GM23338 (cell line): ENCODE measurements around the gene FTCDNL1. TPM values are rescaled to one million over a fixed set of nuclear protein-coding genes. Genes with fewer than 3 reads are reported as not detected.
A peak's percentile ranks its signal among the peaks of the same experiment; 100 is the strongest.

Experiments used
- ATAC-seq: fragments of 200-7000 bp; cut with Tn5 transposase; 3 replicates; pipeline ENCODE4 v1.9.1; 2020
- DNase-seq: peaks from one replicate; pipeline ENCODE4 v3.0.0-alpha.2; 2015; ENCODE audit warnings: low spot score
- H2AFZ ChIP-seq: fragments of 200-600 bp; sonication (generic); 2 replicates; pipeline ENCODE4 v1.8.0; 2016; ENCODE audit warnings: antibody characterized with exemption, mild to moderate bottlenecking, moderate library complexity
- H3F3A ChIP-seq: fragments of 200-600 bp; sonication (generic); replicated peaks from 2 replicates; pipeline ENCODE4 v1.8.0; 2017; ENCODE audit warnings: antibody characterized with exemption, mixed run types, low read depth
- H3K27ac ChIP-seq: fragments of 200-600 bp; sonication (generic); 2 replicates; pipeline ENCODE4 v1.6.1; 2016; ENCODE audit warnings: low read depth
- H3K27me3 ChIP-seq: fragments of 200-600 bp; sonication (generic); 2 replicates; pipeline ENCODE4 v1.8.0; 2016; ENCODE audit warnings: mild to moderate bottlenecking, mixed run types, moderate library complexity; ENCODE audit not compliant: insufficient read depth
- H3K36me3 ChIP-seq: fragments of 200-600 bp; sonication (generic); 2 replicates; pipeline ENCODE4 v1.8.0; 2016; ENCODE audit warnings: mild to moderate bottlenecking; ENCODE audit not compliant: insufficient read depth
- H3K4me1 ChIP-seq: fragments of 200-600 bp; sonication (generic); 2 replicates; pipeline ENCODE4 v1.8.0; 2016; ENCODE audit warnings: mild to moderate bottlenecking, moderate library complexity; ENCODE audit not compliant: insufficient read depth
- H3K4me2 ChIP-seq: fragments of 200-600 bp; sonication (generic); 2 replicates; pipeline ENCODE4 v1.7.1; 2017; ENCODE audit warnings: mixed run types
- H3K4me3 ChIP-seq: fragments of 200-600 bp; sonication (generic); 2 replicates; pipeline ENCODE4 v1.6.1; 2016; ENCODE audit warnings: mixed run types
- H3K79me2 ChIP-seq: fragments of 200-600 bp; sonication (generic); replicated peaks from 2 replicates; pipeline ENCODE4 v1.8.0; 2017; ENCODE audit warnings: mild to moderate bottlenecking; ENCODE audit not compliant: insufficient read depth
- H3K9me2 ChIP-seq: fragments of 200-600 bp; sonication (generic); 2 replicates; pipeline ENCODE4 v1.8.0; 2017; ENCODE audit not compliant: insufficient read depth
- H4K20me1 ChIP-seq: fragments of 200-600 bp; sonication (generic); replicated peaks from 2 replicates; pipeline ENCODE4 v1.8.0; 2017; ENCODE audit warnings: mild to moderate bottlenecking; ENCODE audit not compliant: insufficient read depth
- H3K27ac Mint-ChIP-seq: 2 replicates; pipeline ENCODE4 v1.8.0; 2020; ENCODE audit warnings: inconsistent platforms, mild to moderate bottlenecking, moderate library complexity, mixed read lengths
- H3K27me3 Mint-ChIP-seq: 3 replicates; pipeline ENCODE4 v1.8.0; 2022; ENCODE audit warnings: low read depth, mild to moderate bottlenecking, moderate library complexity, mixed read lengths, inconsistent platforms; ENCODE audit not compliant: insufficient read depth, poor library complexity
- H3K36me3 Mint-ChIP-seq: 3 replicates; pipeline ENCODE4 v1.8.0; 2021; ENCODE audit warnings: low read depth, mild to moderate bottlenecking, inconsistent platforms, moderate library complexity, mixed read lengths
- H3K4me1 Mint-ChIP-seq: 3 replicates; pipeline ENCODE4 v1.8.0; 2020; ENCODE audit warnings: mild to moderate bottlenecking, inconsistent platforms, mixed read lengths
- H3K4me3 Mint-ChIP-seq: 3 replicates; pipeline ENCODE4 v1.8.0; 2021; ENCODE audit warnings: moderate library complexity, mild to moderate bottlenecking, inconsistent platforms, mixed read lengths
- H3K9me3 Mint-ChIP-seq: 3 replicates; pipeline ENCODE4 v1.8.0; 2020; ENCODE audit warnings: moderate library complexity, mild to moderate bottlenecking, inconsistent platforms, mixed read lengths
- CREB1 ChIP-seq: fragments of 250-450 bp; sonication (Bioruptor Pico); IDR thresholded peaks from 2 replicates; pipeline ENCODE4 v1.5.0; 2020; ENCODE audit warnings: low read depth, mild to moderate bottlenecking, moderate library complexity
- NANOG ChIP-seq: IDR thresholded peaks from 2 replicates; pipeline ENCODE4 v1.6.1; 2016; ENCODE audit warnings: antibody characterized with exemption, borderline replicate concordance
- POLR2AphosphoS5 ChIP-seq: IDR thresholded peaks from 2 replicates; pipeline ENCODE4 v1.6.1; 2016; ENCODE audit warnings: antibody characterized with exemption, low read depth
- ZNF114 ChIP-seq: fragments of 250-450 bp; sonication (Bioruptor Pico); IDR thresholded peaks from 2 replicates; pipeline ENCODE4 v1.5.0; 2020; ENCODE audit warnings: mild to moderate bottlenecking, moderate library complexity
- ZNF331 ChIP-seq: fragments of 250-450 bp; sonication (Bioruptor Pico); IDR thresholded peaks from 2 replicates; pipeline ENCODE4 v1.5.0; 2020; ENCODE audit warnings: low read depth, mild to moderate bottlenecking, moderate library complexity
- long read RNA-seq: library from polyadenylated mRNA; unstranded; transcript quantifications from one replicate; pipeline ENCODE4 v2.0.0, GENCODE V29; 2020; ENCODE audit not compliant: unreplicated experiment
- polyA plus RNA-seq: library from polyadenylated mRNA; unstranded; fragments of >200 nt; fragmentation: Nextera tagmentation; extraction: Ambion mirVana; gene quantifications from 2 replicates; pipeline ENCODE4 v1.2.1, GENCODE V29; 2016
- total RNA-seq: library from RNA; depleted of rRNA; stranded (reverse); fragments of >200 nt; shearing (Covaris generic); gene quantifications from 2 replicates; pipeline ENCODE4 v1.2.3, GENCODE V29; 2014; rRNA removed
- TF ChIP-seq, protein P1 (sequence below), 2 experiments: fragments of 200-600 bp in 1 of 2; sonication (generic) in 1 of 2; conservative IDR thresholded peaks; 2 replicates each; pipeline versions ENCODE4 v1.5.1 to v1.6.1; 2016 to 2017; ENCODE audit warnings: antibody characterized with exemption in 2 of 2, low read depth in 2 of 2, mild to moderate bottlenecking in 2 of 2, moderate library complexity in 1 of 2
- TF ChIP-seq, protein P2 (sequence below): IDR thresholded peaks from one replicate; pipeline ENCODE4 v1.6.1; 2018; ENCODE audit warnings: antibody characterized with exemption; ENCODE audit not compliant: unreplicated experiment
- TF ChIP-seq, protein P3 (sequence below): fragments of 250-450 bp; sonication (Bioruptor Pico); IDR thresholded peaks from 2 replicates; pipeline ENCODE4 v1.5.0; 2020; ENCODE audit warnings: mild to moderate bottlenecking, moderate library complexity

Gene FTCDNL1
- total RNA-seq (1.7 and 3.3 TPM in 2 replicates), polyA plus RNA-seq (2.0 and 2.3 TPM in 2 replicates)
- long read RNA-seq, partial matches to known transcripts: 0 of 1 reads
- long read RNA-seq, other reads (novel, unspliced or antisense): 1 of 1 reads

- H3K4me3 Mint-ChIP-seq: peak within 1 kb of the TSS; percentile 90
- Histone ChIP-seq H3K4me2 (peak within 1 kb of the TSS; percentile 83), H3K9me2 (no peaks in the 10 kb centered on the region), H3K4me3 (peak within 1 kb of the TSS; percentile 66), H3K36me3 (no peaks in the 10 kb centered on the region), H3K4me1 (peaks cover 59% of the 10 kb centered on the region), H3K27ac (no peak within 1 kb of the TSS), H3K27me3 (peaks cover 8% of the 10 kb centered on the region; the same call in 1 of the 2 replicates), H4K20me1 (no peaks in the 10 kb centered on the region), H2AFZ (peak within 1 kb of the TSS; percentile 96; the same call in 1 of the 2 replicates), H3K79me2 (no peaks in the 10 kb centered on the region), H3F3A (no peaks in the 10 kb centered on the region)
- H3K36me3 Mint-ChIP-seq: no peaks in the 10 kb centered on the region
- H3K9me3 Mint-ChIP-seq: no peaks in the 10 kb centered on the region
- DNase-seq (peak; percentile 70), ATAC-seq (peak; percentile 85)
- peaks cover 4% of the 10 kb centered on the region for H3K27me3 Mint-ChIP-seq
- H3K27ac Mint-ChIP-seq: peak within 1 kb of the TSS; percentile 89
- H3K4me1 Mint-ChIP-seq: peaks cover 56% of the 10 kb centered on the region
- TF ChIP-seq, protein P1, sequence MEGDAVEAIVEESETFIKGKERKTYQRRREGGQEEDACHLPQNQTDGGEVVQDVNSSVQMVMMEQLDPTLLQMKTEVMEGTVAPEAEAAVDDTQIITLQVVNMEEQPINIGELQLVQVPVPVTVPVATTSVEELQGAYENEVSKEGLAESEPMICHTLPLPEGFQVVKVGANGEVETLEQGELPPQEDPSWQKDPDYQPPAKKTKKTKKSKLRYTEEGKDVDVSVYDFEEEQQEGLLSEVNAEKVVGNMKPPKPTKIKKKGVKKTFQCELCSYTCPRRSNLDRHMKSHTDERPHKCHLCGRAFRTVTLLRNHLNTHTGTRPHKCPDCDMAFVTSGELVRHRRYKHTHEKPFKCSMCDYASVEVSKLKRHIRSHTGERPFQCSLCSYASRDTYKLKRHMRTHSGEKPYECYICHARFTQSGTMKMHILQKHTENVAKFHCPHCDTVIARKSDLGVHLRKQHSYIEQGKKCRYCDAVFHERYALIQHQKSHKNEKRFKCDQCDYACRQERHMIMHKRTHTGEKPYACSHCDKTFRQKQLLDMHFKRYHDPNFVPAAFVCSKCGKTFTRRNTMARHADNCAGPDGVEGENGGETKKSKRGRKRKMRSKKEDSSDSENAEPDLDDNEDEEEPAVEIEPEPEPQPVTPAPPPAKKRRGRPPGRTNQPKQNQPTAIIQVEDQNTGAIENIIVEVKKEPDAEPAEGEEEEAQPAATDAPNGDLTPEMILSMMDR (conservative IDR thresholded peaks at IDR 0.05; ENCODE audit: low read depth in 2 of 2): peak; percentile 60 to 73
- TF ChIP-seq NANOG (no peak), ZNF114 (CRISPR knock-in tag) (no peak), CREB1 (no peak), POLR2AphosphoS5 (0 out of 2 replicates have a peak, but pooled peaks have one; percentile 17)
Measured at GRCh38 chr2:199850718-199851500, at the start of gene FTCDNL1. Gene FTCDNL1 (minus strand): TSS chr2:199851192. CDS start chr2:199848962, 2,230 bp downstream.

GRCh38 chr2:199896617-199897016 is 45.6 kb upstream of the FTCDNL1 start:
- no peak for DNase-seq
- Mint-ChIP-seq H3K9me3 (no peaks in the 10 kb centered on the region; the same call in 2 of the 3 replicates), H3K36me3 (no peaks in the 10 kb centered on the region), H3K4me3 (no peak overlapping the region), H3K27me3 (peaks cover 3% of the 10 kb centered on the region), H3K27ac (no peak overlapping the region), H3K4me1 (no peaks in the 10 kb centered on the region)
- Histone ChIP-seq H3K4me1 (no peaks in the 10 kb centered on the region), H2AFZ (no peak overlapping the region; the same call in 1 of the 2 replicates), H3K4me3 (no peak overlapping the region), H3K4me2 (no peak overlapping the region), H4K20me1 (no peaks in the 10 kb centered on the region), H3F3A (no peaks in the 10 kb centered on the region), H3K9me2 (no peaks in the 10 kb centered on the region), H3K79me2 (no peaks in the 10 kb centered on the region), H3K27me3 (no peaks in the 10 kb centered on the region), H3K36me3 (no peaks in the 10 kb centered on the region), H3K27ac (no peak overlapping the region)
- no peak for ATAC-seq
- TF ChIP-seq, protein P2, sequence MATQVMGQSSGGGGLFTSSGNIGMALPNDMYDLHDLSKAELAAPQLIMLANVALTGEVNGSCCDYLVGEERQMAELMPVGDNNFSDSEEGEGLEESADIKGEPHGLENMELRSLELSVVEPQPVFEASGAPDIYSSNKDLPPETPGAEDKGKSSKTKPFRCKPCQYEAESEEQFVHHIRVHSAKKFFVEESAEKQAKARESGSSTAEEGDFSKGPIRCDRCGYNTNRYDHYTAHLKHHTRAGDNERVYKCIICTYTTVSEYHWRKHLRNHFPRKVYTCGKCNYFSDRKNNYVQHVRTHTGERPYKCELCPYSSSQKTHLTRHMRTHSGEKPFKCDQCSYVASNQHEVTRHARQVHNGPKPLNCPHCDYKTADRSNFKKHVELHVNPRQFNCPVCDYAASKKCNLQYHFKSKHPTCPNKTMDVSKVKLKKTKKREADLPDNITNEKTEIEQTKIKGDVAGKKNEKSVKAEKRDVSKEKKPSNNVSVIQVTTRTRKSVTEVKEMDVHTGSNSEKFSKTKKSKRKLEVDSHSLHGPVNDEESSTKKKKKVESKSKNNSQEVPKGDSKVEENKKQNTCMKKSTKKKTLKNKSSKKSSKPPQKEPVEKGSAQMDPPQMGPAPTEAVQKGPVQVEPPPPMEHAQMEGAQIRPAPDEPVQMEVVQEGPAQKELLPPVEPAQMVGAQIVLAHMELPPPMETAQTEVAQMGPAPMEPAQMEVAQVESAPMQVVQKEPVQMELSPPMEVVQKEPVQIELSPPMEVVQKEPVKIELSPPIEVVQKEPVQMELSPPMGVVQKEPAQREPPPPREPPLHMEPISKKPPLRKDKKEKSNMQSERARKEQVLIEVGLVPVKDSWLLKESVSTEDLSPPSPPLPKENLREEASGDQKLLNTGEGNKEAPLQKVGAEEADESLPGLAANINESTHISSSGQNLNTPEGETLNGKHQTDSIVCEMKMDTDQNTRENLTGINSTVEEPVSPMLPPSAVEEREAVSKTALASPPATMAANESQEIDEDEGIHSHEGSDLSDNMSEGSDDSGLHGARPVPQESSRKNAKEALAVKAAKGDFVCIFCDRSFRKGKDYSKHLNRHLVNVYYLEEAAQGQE: no peak
- TF ChIP-seq, protein P3, sequence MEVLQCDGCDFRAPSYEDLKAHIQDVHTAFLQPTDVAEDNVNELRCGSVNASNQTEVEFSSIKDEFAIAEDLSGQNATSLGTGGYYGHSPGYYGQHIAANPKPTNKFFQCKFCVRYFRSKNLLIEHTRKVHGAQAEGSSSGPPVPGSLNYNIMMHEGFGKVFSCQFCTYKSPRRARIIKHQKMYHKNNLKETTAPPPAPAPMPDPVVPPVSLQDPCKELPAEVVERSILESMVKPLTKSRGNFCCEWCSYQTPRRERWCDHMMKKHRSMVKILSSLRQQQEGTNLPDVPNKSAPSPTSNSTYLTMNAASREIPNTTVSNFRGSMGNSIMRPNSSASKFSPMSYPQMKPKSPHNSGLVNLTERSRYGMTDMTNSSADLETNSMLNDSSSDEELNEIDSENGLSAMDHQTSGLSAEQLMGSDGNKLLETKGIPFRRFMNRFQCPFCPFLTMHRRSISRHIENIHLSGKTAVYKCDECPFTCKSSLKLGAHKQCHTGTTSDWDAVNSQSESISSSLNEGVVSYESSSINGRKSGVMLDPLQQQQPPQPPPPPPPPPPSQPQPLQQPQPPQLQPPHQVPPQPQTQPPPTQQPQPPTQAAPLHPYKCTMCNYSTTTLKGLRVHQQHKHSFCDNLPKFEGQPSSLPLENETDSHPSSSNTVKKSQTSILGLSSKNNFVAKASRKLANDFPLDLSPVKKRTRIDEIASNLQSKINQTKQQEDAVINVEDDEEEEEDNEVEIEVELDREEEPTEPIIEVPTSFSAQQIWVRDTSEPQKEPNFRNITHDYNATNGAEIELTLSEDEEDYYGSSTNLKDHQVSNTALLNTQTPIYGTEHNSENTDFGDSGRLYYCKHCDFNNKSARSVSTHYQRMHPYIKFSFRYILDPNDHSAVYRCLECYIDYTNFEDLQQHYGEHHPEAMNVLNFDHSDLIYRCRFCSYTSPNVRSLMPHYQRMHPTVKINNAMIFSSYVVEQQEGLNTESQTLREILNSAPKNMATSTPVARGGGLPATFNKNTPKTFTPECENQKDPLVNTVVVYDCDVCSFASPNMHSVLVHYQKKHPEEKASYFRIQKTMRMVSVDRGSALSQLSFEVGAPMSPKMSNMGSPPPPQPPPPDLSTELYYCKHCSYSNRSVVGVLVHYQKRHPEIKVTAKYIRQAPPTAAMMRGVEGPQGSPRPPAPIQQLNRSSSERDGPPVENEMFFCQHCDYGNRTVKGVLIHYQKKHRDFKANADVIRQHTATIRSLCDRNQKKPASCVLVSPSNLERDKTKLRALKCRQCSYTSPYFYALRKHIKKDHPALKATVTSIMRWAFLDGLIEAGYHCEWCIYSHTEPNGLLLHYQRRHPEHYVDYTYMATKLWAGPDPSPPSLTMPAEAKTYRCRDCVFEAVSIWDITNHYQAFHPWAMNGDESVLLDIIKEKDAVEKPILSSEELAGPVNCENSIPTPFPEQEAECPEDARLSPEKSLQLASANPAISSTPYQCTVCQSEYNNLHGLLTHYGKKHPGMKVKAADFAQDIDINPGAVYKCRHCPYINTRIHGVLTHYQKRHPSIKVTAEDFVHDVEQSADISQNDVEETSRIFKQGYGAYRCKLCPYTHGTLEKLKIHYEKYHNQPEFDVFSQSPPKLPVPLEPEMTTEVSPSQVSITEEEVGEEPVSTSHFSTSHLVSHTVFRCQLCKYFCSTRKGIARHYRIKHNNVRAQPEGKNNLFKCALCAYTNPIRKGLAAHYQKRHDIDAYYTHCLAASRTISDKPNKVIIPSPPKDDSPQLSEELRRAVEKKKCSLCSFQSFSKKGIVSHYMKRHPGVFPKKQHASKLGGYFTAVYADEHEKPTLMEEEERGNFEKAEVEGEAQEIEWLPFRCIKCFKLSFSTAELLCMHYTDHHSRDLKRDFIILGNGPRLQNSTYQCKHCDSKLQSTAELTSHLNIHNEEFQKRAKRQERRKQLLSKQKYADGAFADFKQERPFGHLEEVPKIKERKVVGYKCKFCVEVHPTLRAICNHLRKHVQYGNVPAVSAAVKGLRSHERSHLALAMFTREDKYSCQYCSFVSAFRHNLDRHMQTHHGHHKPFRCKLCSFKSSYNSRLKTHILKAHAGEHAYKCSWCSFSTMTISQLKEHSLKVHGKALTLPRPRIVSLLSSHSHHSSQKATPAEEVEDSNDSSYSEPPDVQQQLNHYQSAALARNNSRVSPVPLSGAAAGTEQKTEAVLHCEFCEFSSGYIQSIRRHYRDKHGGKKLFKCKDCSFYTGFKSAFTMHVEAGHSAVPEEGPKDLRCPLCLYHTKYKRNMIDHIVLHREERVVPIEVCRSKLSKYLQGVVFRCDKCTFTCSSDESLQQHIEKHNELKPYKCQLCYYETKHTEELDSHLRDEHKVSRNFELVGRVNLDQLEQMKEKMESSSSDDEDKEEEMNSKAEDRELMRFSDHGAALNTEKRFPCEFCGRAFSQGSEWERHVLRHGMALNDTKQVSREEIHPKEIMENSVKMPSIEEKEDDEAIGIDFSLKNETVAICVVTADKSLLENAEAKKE (CRISPR knock-in tag): no peak
- TF ChIP-seq CREB1: no peak
- no peak for TF ChIP-seq NANOG
- no peak for TF ChIP-seq ZNF331 (CRISPR knock-in tag)
